NCI-H1092 treated with DMSO at 0.1 percent for 48 hours (cell line): Measurements from ENCODE around the gene CREB3L2.

Experiments
- DNase-seq: peaks from one replicate; lab custom pipeline; 2025; lab: John Stamatoyannopoulos, UW

CREB3L2 gene

GRCh38 chr7:137951700-137952425 is 50.0 kb downstream of the CREB3L2 start:
- DNase-seq, result no peak

GRCh38 chr7:137950967-137951366 is 50.9 kb downstream of the CREB3L2 start:
- DNase-seq, result no peak

GRCh38 chr7:137950263-137950621 is 51.6 kb downstream of the CREB3L2 start:
- no peak for DNase-seq

- DNase-seq, result no peak
Measured at GRCh38 chr7:137949416-137950262, 52.2 kb downstream of the CREB3L2 start.

- no peak for DNase-seq
Measured at GRCh38 chr7:137948845-137949330, 53.0 kb downstream of the CREB3L2 start.

GRCh38 chr7:137948083-137948844 is 53.6 kb downstream of the CREB3L2 start:
- no peak for DNase-seq

- no peak for DNase-seq
Measured at GRCh38 chr7:137947046-137947445, 54.8 kb downstream of the CREB3L2 start.

- no peak for DNase-seq
Measured at GRCh38 chr7:137946011-137946410, 55.9 kb downstream of the CREB3L2 start.

GRCh38 chr7:137944168-137944567 is 57.7 kb downstream of the CREB3L2 start:
- no peak for DNase-seq

- DNase-seq, result no peak
Measured at GRCh38 chr7:137943132-137943551, 58.7 kb downstream of the CREB3L2 start.

- DNase-seq, result no peak
Measured at GRCh38 chr7:137942484-137943115, 59.3 kb downstream of the CREB3L2 start.

GRCh38 chr7:137940656-137941518 is 61.0 kb downstream of the CREB3L2 start:
- no peak for DNase-seq

- no peak for DNase-seq
Measured at GRCh38 chr7:137940218-137940617, 61.7 kb downstream of the CREB3L2 start.

- no peak for DNase-seq
Measured at GRCh38 chr7:137937202-137937560, 64.7 kb downstream of the CREB3L2 start.

- DNase-seq, result no peak
Measured at GRCh38 chr7:137936509-137937201, 65.2 kb downstream of the CREB3L2 start.

- DNase-seq, result no peak
Measured at GRCh38 chr7:137935884-137936508, 65.9 kb downstream of the CREB3L2 start.

- DNase-seq, result no peak
Measured at GRCh38 chr7:137934941-137935883, 66.7 kb downstream of the CREB3L2 start.

- no peak for DNase-seq
Measured at GRCh38 chr7:137934176-137934826, 67.6 kb downstream of the CREB3L2 start.
